ENCODE data around the gene CREBBP. TPM values are rescaled to one million over a fixed set of nuclear protein-coding genes. Genes with fewer than 3 reads are reported as not detected.

Gene CREBBP
- total and polyA plus RNA-seq, 9 of the 15 experiments (the other 6 are each of a cell fraction or from before 2014, with no cell fraction given) = 0.70 to 24.8 (median 5.6) TPM

DNA sequence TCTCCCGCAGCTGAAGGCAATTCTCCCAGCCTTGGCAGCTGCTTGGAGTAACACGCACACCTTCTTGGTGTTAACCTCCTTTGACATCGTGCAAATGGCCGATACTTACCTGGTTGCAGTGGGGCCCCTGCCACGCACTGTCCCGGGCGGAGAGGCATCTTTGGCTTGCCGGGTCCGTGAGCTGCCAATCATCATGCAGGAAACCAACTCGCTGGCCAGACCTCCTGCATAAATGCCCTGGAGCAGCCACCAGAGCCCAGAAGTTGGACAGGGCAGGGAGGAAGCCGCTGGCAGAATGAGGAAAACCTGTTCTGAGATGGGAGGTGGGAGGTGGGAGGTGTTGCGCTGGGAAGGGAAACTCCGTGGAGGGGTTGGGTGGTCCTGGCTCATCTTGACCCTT, 41.7 kb upstream of the CREBBP start:
- ChIA-PET CTCF (ENCODE audit: low intra/inter-chr PET ratio) (no interaction called here), POLR2A (interaction anchor here (0.9 kb wide), 1 partner anchor 12 kb away, joined by 3 read pairs; no protein-coding TSS in a partner anchor)
- no peak overlapping the region for H3K4me3 ChIP-seq
- BruUV-seq (replicated peaks) = no TSS peak
- no peaks in the 10 kb centered on the region for H3K36me3 ChIP-seq (ENCODE audit: control insufficient read depth, insufficient read depth, low read length)
- H3K9ac ChIP-seq (ENCODE audit: insufficient read depth in 1 of 2, low read depth in 2 of 2, low read length in 2 of 2) = no peak overlapping the region
- H3K27ac ChIP-seq (ENCODE audit: extremely low read depth, low read depth, low read length) = no peak overlapping the region
- no peak overlapping the region for H2AFZ ChIP-seq (ENCODE audit: low read depth, low read length)
- WGBS (ENCODE audit: insufficient coverage, low coverage, missing lambda C conversion rate) = 2% methylated on average over 13 of the region's 13 CpGs
- DNase-seq (ENCODE audit: extremely low read depth in 1 of 4, low spot score in 3 of 4) (no peak), ATAC-seq (no peak), FAIRE-seq (no peak)
- no peak for TF ChIP-seq ZNF75A (CRISPR knock-in tag; IDR thresholded peaks at IDR 0.05)
- intact Hi-C loops (cut with micrococcal nuclease) = no loop called here
- no peaks in the 10 kb centered on the region for H3K79me2 ChIP-seq (ENCODE audit: control insufficient read depth, insufficient read depth, low read length)
- peaks cover 7% of the 10 kb centered on the region for H3K9me3 ChIP-seq (replicated peaks; ENCODE audit: control insufficient read depth, insufficient read depth, low read depth, low read length)
- no peaks in the 10 kb centered on the region for H3K4me1 ChIP-seq (replicated peaks in 1 of 2; ENCODE audit: control insufficient read depth in 2 of 2, insufficient read depth in 2 of 2, low read length in 2 of 2)
- no peaks in the 10 kb centered on the region for H4K20me1 ChIP-seq (replicated peaks; ENCODE audit: control insufficient read depth, insufficient read depth, low read length)
- in situ Hi-C loops (cut with MboI) = no loop called here
- H3K9me1 ChIP-seq (ENCODE audit: control insufficient read depth, insufficient read depth, low read length) = no peaks in the 10 kb centered on the region
- H3K4me2 ChIP-seq (ENCODE audit: insufficient read depth, low read length) = no peak overlapping the region
- H3K27me3 ChIP-seq (ENCODE audit: control insufficient read depth in 2 of 2, insufficient read depth in 2 of 2, low read length in 2 of 2) = peaks cover 22 to 51% of the 10 kb centered on the region in 2 experiments

DNA sequence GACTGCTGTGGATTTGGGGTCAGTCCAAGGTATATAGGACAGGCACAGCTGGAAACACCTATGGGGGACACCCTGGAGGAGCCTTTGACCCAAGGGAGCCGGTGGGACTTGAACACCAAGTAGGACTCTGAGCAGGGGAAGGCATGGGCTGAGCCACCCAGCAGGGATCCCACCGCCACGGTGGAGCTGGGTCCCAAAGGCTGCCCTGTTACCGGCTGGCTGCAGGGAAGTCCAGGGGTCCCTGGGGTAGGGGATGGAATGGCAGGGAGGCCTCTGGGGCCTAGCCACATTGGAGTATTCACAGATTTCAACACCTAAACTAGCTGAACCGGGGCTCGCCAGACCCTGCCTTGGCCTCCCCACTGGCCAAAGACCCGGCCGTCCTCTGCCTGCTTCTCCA, 39.7 kb upstream of the CREBBP start:
- ATAC-seq = no peak
- intact Hi-C loops (cut with micrococcal nuclease) = no loop called here
- no TSS peak for BruUV-seq (replicated peaks)
- Histone ChIP-seq H3K4me3 (no peak overlapping the region), H3K9me1 (ENCODE audit: control insufficient read depth, insufficient read depth, low read length) (no peaks in the 10 kb centered on the region), H3K4me1 (replicated peaks in 1 of 2; ENCODE audit: control insufficient read depth in 2 of 2, insufficient read depth in 2 of 2, low read length in 2 of 2) (no peaks in the 10 kb centered on the region; a peak in 1 of 5 replicates), H3K79me2 (ENCODE audit: control insufficient read depth, insufficient read depth, low read length) (no peaks in the 10 kb centered on the region), H3K9ac (ENCODE audit: insufficient read depth in 1 of 2, low read depth in 2 of 2, low read length in 2 of 2) (no peak overlapping the region), H2AFZ (ENCODE audit: low read depth, low read length) (no peak overlapping the region), H3K36me3 (ENCODE audit: control insufficient read depth, insufficient read depth, low read length) (no peaks in the 10 kb centered on the region), H3K9me3 (replicated peaks; ENCODE audit: control insufficient read depth, insufficient read depth, low read depth, low read length) (peaks cover 12% of the 10 kb centered on the region), H3K27ac (ENCODE audit: extremely low read depth, low read depth, low read length) (no peak overlapping the region), H3K27me3 (ENCODE audit: control insufficient read depth in 2 of 2, insufficient read depth in 2 of 2, low read length in 2 of 2) (peaks cover 25 to 64% of the 10 kb centered on the region in 2 experiments), H4K20me1 (replicated peaks; ENCODE audit: control insufficient read depth, insufficient read depth, low read length) (no peaks in the 10 kb centered on the region), H3K4me2 (ENCODE audit: insufficient read depth, low read length) (no peak overlapping the region)
- in situ Hi-C loops (cut with MboI) = no loop called here
- no peak for FAIRE-seq
- CTCF ChIA-PET (ENCODE audit: low intra/inter-chr PET ratio) = no interaction called here
- 4% methylated on average over 8 of the region's 8 CpGs for WGBS (ENCODE audit: insufficient coverage, low coverage, missing lambda C conversion rate)
- POLR2A ChIA-PET = interaction anchor here (0.6 kb wide), 1 partner anchor 26 kb away, joined by 3 read pairs; no protein-coding TSS in a partner anchor
- no peak for DNase-seq (ENCODE audit: extremely low read depth in 1 of 4, low spot score in 3 of 4)
- TF ChIP-seq ESRRB (CRISPR knock-in tag; IDR thresholded peaks at IDR 0.05; ENCODE audit: borderline replicate concordance) (no peak), TFAM (CRISPR knock-in tag; conservative IDR thresholded peaks at IDR 0.05) (no peak), SRSF9 (IDR thresholded peaks at IDR 0.05; ENCODE audit: borderline replicate concordance, low read depth, low read length) (no peak), SETDB1 (IDR thresholded peaks at IDR 0.05; ENCODE audit: low read length) (no peak), DACH1 (IDR thresholded peaks at IDR 0.05; ENCODE audit: partially characterized antibody) (no peak), ZKSCAN3 (CRISPR knock-in tag; IDR thresholded peaks at IDR 0.05) (no peak), HNRNPLL (IDR thresholded peaks at IDR 0.05; ENCODE audit: low read depth, low read length, poor library complexity, severe bottlenecking) (no peak)
- TF ChIP-seq, protein P1, sequence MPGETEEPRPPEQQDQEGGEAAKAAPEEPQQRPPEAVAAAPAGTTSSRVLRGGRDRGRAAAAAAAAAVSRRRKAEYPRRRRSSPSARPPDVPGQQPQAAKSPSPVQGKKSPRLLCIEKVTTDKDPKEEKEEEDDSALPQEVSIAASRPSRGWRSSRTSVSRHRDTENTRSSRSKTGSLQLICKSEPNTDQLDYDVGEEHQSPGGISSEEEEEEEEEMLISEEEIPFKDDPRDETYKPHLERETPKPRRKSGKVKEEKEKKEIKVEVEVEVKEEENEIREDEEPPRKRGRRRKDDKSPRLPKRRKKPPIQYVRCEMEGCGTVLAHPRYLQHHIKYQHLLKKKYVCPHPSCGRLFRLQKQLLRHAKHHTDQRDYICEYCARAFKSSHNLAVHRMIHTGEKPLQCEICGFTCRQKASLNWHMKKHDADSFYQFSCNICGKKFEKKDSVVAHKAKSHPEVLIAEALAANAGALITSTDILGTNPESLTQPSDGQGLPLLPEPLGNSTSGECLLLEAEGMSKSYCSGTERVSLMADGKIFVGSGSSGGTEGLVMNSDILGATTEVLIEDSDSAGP (CRISPR knock-in tag; IDR thresholded peaks at IDR 0.05) = no peak
- TF ChIP-seq, protein P2, sequence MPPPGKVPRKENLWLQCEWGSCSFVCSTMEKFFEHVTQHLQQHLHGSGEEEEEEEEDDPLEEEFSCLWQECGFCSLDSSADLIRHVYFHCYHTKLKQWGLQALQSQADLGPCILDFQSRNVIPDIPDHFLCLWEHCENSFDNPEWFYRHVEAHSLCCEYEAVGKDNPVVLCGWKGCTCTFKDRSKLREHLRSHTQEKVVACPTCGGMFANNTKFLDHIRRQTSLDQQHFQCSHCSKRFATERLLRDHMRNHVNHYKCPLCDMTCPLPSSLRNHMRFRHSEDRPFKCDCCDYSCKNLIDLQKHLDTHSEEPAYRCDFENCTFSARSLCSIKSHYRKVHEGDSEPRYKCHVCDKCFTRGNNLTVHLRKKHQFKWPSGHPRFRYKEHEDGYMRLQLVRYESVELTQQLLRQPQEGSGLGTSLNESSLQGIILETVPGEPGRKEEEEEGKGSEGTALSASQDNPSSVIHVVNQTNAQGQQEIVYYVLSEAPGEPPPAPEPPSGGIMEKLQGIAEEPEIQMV (tag; conservative IDR thresholded peaks at IDR 0.05; ENCODE audit: low read depth) = no peak

Data from K562 (cell line).